IMR-90 (cell line): Measurements from ENCODE around the gene CD82. TPM values are rescaled to one million over a fixed set of nuclear protein-coding genes. Genes with fewer than 3 reads are reported as not detected.

Experiments
- ATAC-seq: fragments of 200-7000 bp; cut with Tn5 transposase; 2 replicates; pipeline ENCODE4 v1.9.1; 2020; ENCODE audit warnings: low read depth, mild to moderate bottlenecking, moderate library complexity
- BruUV-seq: library from RNA; stranded (reverse); fragments of 400-500 nt; replicated peaks from 2 replicates; lab custom pipeline; 2021; lab: Mats Ljungman, UMichigan
- CTCF ChIA-PET: fragments of 300-600 bp; formaldehyde crosslinking; extraction: SDS; loops from one replicate; lab custom pipeline; 2021; ENCODE audit warnings: antibody characterized with exemption; lab: Yijun Ruan, JAX
- POLR2A ChIA-PET: fragments of 300-600 bp; sonication (Branson Sonifier 250); formaldehyde crosslinking; loops from one replicate; lab custom pipeline; 2022; ENCODE audit warnings: antibody characterized with exemption; ENCODE audit not compliant: unreplicated experiment; lab: Charles Lee
- DNase-seq: peaks from one replicate; pipeline ENCODE4 v3.0.0; 2013
- H2AFZ ChIP-seq: replicated peaks from 2 replicates; pipeline ENCODE3; 2013; ENCODE audit warnings: low read length, mild to moderate bottlenecking; ENCODE audit not compliant: poor library complexity
- H2AK5ac ChIP-seq: 2 replicates; pipeline ENCODE4 v1.6.1; 2013; ENCODE audit warnings: low read depth, low read length, inconsistent platforms
- H2AK9ac ChIP-seq: replicated peaks from 2 replicates; pipeline ENCODE3; 2013; ENCODE audit warnings: mild to moderate bottlenecking, low read depth, low read length, moderate library complexity; ENCODE audit not compliant: poor library complexity
- H2BK120ac ChIP-seq: 2 replicates; pipeline ENCODE4 v1.6.1; 2013; ENCODE audit warnings: low read depth, low read length, inconsistent platforms
- H2BK15ac ChIP-seq: 3 replicates; pipeline ENCODE4 v1.6.1; 2013; ENCODE audit warnings: low read depth, low read length, inconsistent platforms
- H2BK20ac ChIP-seq: 2 replicates; pipeline ENCODE4 v1.6.1; 2013; ENCODE audit warnings: low read depth, mild to moderate bottlenecking, inconsistent platforms, low read length, moderate library complexity
- H2BK5ac ChIP-seq: 2 replicates; pipeline ENCODE4 v1.6.1; 2013; ENCODE audit warnings: mild to moderate bottlenecking, low read depth, low read length, inconsistent platforms; ENCODE audit not compliant: poor library complexity, severe bottlenecking
- H3K14ac ChIP-seq: replicated peaks from 2 replicates; pipeline ENCODE4 v1.6.1; 2013; ENCODE audit warnings: low read depth, low read length, inconsistent platforms
- H3K18ac ChIP-seq: 2 replicates; pipeline ENCODE4 v1.6.1; 2013; ENCODE audit warnings: low read depth, low read length, control low read depth
- H3K23ac ChIP-seq: 2 replicates; pipeline ENCODE4 v1.6.1; 2013; ENCODE audit warnings: low read depth, low read length, inconsistent platforms
- H3K27ac ChIP-seq: 2 replicates; pipeline ENCODE4 v1.5.1; 2013; ENCODE audit warnings: mild to moderate bottlenecking, control low read depth, low read length; ENCODE audit not compliant: insufficient read depth
- H3K27me3 ChIP-seq: 2 replicates; pipeline ENCODE4 v1.6.1; 2013; ENCODE audit warnings: low read length; ENCODE audit not compliant: control insufficient read depth, insufficient read depth
- H3K36me3 ChIP-seq: 2 replicates; pipeline ENCODE4 v1.6.1; 2013; ENCODE audit warnings: low read length, mixed read lengths; ENCODE audit not compliant: control insufficient read depth, insufficient read depth
- H3K4ac ChIP-seq: 2 replicates; pipeline ENCODE4 v1.6.1; 2013; ENCODE audit warnings: low read depth, low read length, inconsistent platforms
- H3K4me1 ChIP-seq: 2 replicates; pipeline ENCODE4 v1.6.1; 2013; ENCODE audit warnings: low read length, mixed read lengths; ENCODE audit not compliant: control insufficient read depth, insufficient read depth
- H3K4me2 ChIP-seq: 2 replicates; pipeline ENCODE4 v1.6.1; 2013; ENCODE audit warnings: low read depth, mild to moderate bottlenecking, control low read depth, low read length, moderate library complexity
- H3K4me3 ChIP-seq: 2 replicates; pipeline ENCODE4 v1.5.1; 2013; ENCODE audit warnings: low read depth, mild to moderate bottlenecking, control low read depth, low read length, moderate library complexity; ENCODE audit not compliant: insufficient read depth
- H3K56ac ChIP-seq: 2 replicates; pipeline ENCODE4 v1.6.1; 2013; ENCODE audit warnings: low read length, inconsistent platforms; ENCODE audit not compliant: insufficient read depth; ENCODE audit errors: extremely low read depth
- H3K79me1 ChIP-seq, 2 experiments: 2 replicates each; pipeline ENCODE4 v1.6.1; 2013; ENCODE audit warnings: low read length in 2 of 2, inconsistent platforms in 1 of 2, low read depth in 1 of 2
- H3K9ac ChIP-seq: 2 replicates; pipeline ENCODE4 v1.6.1; 2013; ENCODE audit warnings: low read depth, low read length, control low read depth
- H3K9me1 ChIP-seq: 2 replicates; pipeline ENCODE4 v1.6.1; 2013; ENCODE audit warnings: low read length, inconsistent platforms; ENCODE audit not compliant: insufficient read depth
- H3K9me3 ChIP-seq: 2 replicates; pipeline ENCODE4 v1.6.1; 2013; ENCODE audit warnings: low read length; ENCODE audit not compliant: control insufficient read depth, insufficient read depth
- H4K20me1 ChIP-seq: 2 replicates; pipeline ENCODE4 v1.6.1; 2013; ENCODE audit warnings: low read length, inconsistent platforms; ENCODE audit not compliant: insufficient read depth
- H4K5ac ChIP-seq: 2 replicates; pipeline ENCODE4 v1.6.1; 2013; ENCODE audit warnings: mild to moderate bottlenecking, low read depth, low read length, control low read depth
- H4K8ac ChIP-seq, 2 experiments: 2 replicates each; pipeline ENCODE4 v1.6.1; 2013; ENCODE audit warnings: low read depth in 2 of 2, low read length in 2 of 2, control low read depth in 1 of 2, inconsistent platforms in 1 of 2
- H4K91ac ChIP-seq: 2 replicates; pipeline ENCODE4 v1.6.1; 2013; ENCODE audit warnings: low read depth, low read length, inconsistent platforms; ENCODE audit not compliant: insufficient read depth
- BHLHE40 ChIP-seq: fragments of 150-350 bp; IDR thresholded peaks from 2 replicates; pipeline ENCODE4 v1.6.1; 2016; ENCODE audit warnings: mild to moderate bottlenecking, low read depth, low read length
- CEBPB ChIP-seq: IDR thresholded peaks from 2 replicates; pipeline ENCODE4 v1.6.1; 2012; ENCODE audit warnings: low read depth, low read length, improper control_type of control experiment
- CTCF ChIP-seq: conservative IDR thresholded peaks from 2 replicates; pipeline ENCODE4 v1.5.1; 2012; ENCODE audit warnings: mild to moderate bottlenecking, low read depth, low read length, improper control_type of control experiment
- FOS ChIP-seq: fragments of 150-350 bp; IDR thresholded peaks from 2 replicates; pipeline ENCODE4 v1.6.1; 2016; ENCODE audit warnings: low read depth, low read length
- NFE2L2 ChIP-seq: fragments of 150-350 bp; IDR thresholded peaks from 2 replicates; pipeline ENCODE4 v1.6.1; 2016; ENCODE audit warnings: low read depth, mild to moderate bottlenecking, low read length
- RAD21 ChIP-seq: IDR thresholded peaks from 2 replicates; pipeline ENCODE4 v1.6.1; 2012; ENCODE audit warnings: low read length, improper control_type of control experiment
- SMC3 ChIP-seq: fragments of 150-350 bp; IDR thresholded peaks from 2 replicates; pipeline ENCODE4 v1.6.1; 2016; ENCODE audit warnings: low read depth, mild to moderate bottlenecking, antibody characterized with exemption, low read length, moderate library complexity
- USF2 ChIP-seq: fragments of 150-350 bp; IDR thresholded peaks from 2 replicates; pipeline ENCODE4 v1.6.1; 2017; ENCODE audit warnings: mild to moderate bottlenecking, antibody characterized with exemption, low read length, low read depth
- WGBS, 2 experiments: methylation state at CpG; one replicate each; pipeline versions ENCODE4 v1.1.5 to v1.1.7; 2013; ENCODE audit warnings: missing lambda C conversion rate in 2 of 2; ENCODE audit not compliant: insufficient read length in 1 of 2; ENCODE audit errors: extremely low coverage in 2 of 2; 5-methylcytosine and 5-hydroxymethylcytosine counted together
- dilution Hi-C: fragments of 300-500 bp; cut with HindIII; formaldehyde crosslinking; loops from one replicate; pipeline ENCODE4 v1.14.3; 2018; ENCODE audit warnings: low sequenced_read_pairs; ENCODE audit not compliant: unreplicated experiment
- in situ Hi-C: fragments of 300-500 bp; cut with MboI; formaldehyde crosslinking; loops from 3 replicates; pipeline ENCODE4 v1.14.3; 2019; ENCODE audit warnings: low sequenced_read_pairs, inconsistent platforms, mixed read lengths
- intact Hi-C: fragments of 100-400 bp; cut with micrococcal nuclease; formaldehyde crosslinking; loops from 2 replicates; pipeline ENCODE4 v1.10.0; 2022
- polyA plus RNA-seq, 3 experiments: library from polyadenylated mRNA; depleted of rRNA; stranded (reverse); fragments of >200 nt; gene quantifications; 2 replicates each; pipeline ENCODE4 v1.2.3, GENCODE V29; 2012; ENCODE audit warnings: low replicate concordance in 1 of 3
- total RNA-seq: library from RNA; depleted of rRNA; stranded (reverse); fragments of >200 nt; gene quantifications from 2 replicates; pipeline ENCODE4 v1.2.3, GENCODE V29; 2012

CD82 gene
- total and polyA plus RNA-seq, 2 of the 4 experiments (the other 2 are of a cell fraction), result 32.8 to 49.4 TPM

- in situ Hi-C loops (loop anchor here (5.0 kb wide), 1 partner anchor 46 kb away; no protein-coding TSS in a partner anchor), dilution Hi-C loops (no loop called here), intact Hi-C loops (loop anchor here (2.0 kb wide), 1 partner anchor 43 kb away; the partner anchor contains the start of gene CD82)
- Histone ChIP-seq H3K4me2 (peak overlapping the region; percentile 26; the same call in 1 of the 2 replicates), H4K20me1 (peaks cover 6% of the 10 kb centered on the region; the same call in 1 of the 2 replicates), H3K27me3 (no peaks in the 10 kb centered on the region), H3K23ac (peak overlapping the region; percentile 40), H3K56ac (no peak overlapping the region; the same call in 1 of the 2 replicates), H4K91ac (peak overlapping the region; percentile 87), H4K5ac (no peak overlapping the region; the same call in 1 of the 2 replicates), H3K4ac (peak overlapping the region; percentile 85), H3K9me1 (peaks cover 20% of the 10 kb centered on the region; the same call in 1 of the 2 replicates), H3K36me3 (peaks cover 15% of the 10 kb centered on the region), H2BK120ac (peak overlapping the region; percentile 79), H2BK20ac (peak overlapping the region; percentile 53), H3K18ac (peak overlapping the region; percentile 16), H2AK9ac (peak overlapping the region; percentile 22), H2AK5ac (peak overlapping the region; percentile 91; the same call in 1 of the 2 replicates), H2BK15ac (0 out of 3 replicates have a peak overlapping the region, but pooled peaks have one; percentile 76), H3K9ac (no peak overlapping the region), H3K4me1 (peaks cover 27% of the 10 kb centered on the region), H3K14ac (peak overlapping the region; percentile 43; the same call in 1 of the 2 replicates), H4K8ac (peak overlapping the region; percentile 10 to 75; a peak in 2 of 4 replicates), H3K4me3 (no peak overlapping the region), H3K9me3 (no peaks in the 10 kb centered on the region), H3K79me1 (peaks cover 0 to 4% of the 10 kb centered on the region in 2 experiments; a peak in 1 of 4 replicates), H3K27ac (no peak overlapping the region; the same call in 1 of the 2 replicates), H2AFZ (peak overlapping the region; percentile 66), H2BK5ac (peak overlapping the region; percentile 47)
- ChIA-PET CTCF (interaction anchor here (0.6 to 0.9 kb wide), 2 partner anchors 9 to 1170 kb away, joined by 3 to 7 read pairs; no protein-coding TSS in a partner anchor), POLR2A (no interaction called here)
- ATAC-seq (peak; percentile 61), DNase-seq (peak; percentile 80)
- TF ChIP-seq SMC3 (0 out of 2 replicates have a peak, but pooled peaks have one; percentile 4), NFE2L2 (no peak), USF2 (no peak), CEBPB (peak; percentile 92), FOS (no peak; the same call in 1 of the 2 replicates), RAD21 (peak; percentile 9; the same call in 1 of the 2 replicates), CTCF (no peak), BHLHE40 (peak; percentile 81)
- WGBS, 2 experiments, result 0% methylated on average over 2 of the region's 8 CpGs; no CpG with 5 or more reads in 1 of the 2 experiments
- no TSS peak for BruUV-seq
These were observed 42.5 kb downstream of the CD82 start for GRCh38 chr11:44607987-44608386.
